Measurements from ENCODE around the gene IMPDH2.

DNA sequence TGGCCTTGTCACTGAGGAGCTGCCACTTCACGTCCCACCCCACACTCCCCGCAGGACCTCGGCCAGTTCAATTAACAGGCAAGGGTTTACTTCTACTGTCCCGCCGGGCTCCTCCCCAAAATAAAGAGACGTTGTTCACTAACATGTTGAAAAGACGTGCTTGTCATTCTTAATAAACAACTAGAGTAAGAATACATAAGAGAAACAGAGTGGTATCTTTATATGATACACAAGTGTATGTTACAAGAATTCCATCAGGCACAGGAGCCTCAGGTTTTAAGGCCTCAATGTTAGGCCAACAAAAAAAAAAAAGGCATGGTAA, 326 bp upstream of the IMPDH2 start:
- TF ChIP-seq, protein P1, sequence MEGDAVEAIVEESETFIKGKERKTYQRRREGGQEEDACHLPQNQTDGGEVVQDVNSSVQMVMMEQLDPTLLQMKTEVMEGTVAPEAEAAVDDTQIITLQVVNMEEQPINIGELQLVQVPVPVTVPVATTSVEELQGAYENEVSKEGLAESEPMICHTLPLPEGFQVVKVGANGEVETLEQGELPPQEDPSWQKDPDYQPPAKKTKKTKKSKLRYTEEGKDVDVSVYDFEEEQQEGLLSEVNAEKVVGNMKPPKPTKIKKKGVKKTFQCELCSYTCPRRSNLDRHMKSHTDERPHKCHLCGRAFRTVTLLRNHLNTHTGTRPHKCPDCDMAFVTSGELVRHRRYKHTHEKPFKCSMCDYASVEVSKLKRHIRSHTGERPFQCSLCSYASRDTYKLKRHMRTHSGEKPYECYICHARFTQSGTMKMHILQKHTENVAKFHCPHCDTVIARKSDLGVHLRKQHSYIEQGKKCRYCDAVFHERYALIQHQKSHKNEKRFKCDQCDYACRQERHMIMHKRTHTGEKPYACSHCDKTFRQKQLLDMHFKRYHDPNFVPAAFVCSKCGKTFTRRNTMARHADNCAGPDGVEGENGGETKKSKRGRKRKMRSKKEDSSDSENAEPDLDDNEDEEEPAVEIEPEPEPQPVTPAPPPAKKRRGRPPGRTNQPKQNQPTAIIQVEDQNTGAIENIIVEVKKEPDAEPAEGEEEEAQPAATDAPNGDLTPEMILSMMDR (IDR thresholded peaks at IDR 0.05 in 4 of 5, conservative IDR thresholded peaks at IDR 0.05 in 1 of 5): no peak
- TF ChIP-seq POLR2A (IDR thresholded peaks at IDR 0.05): no peak

Measured in gastrocnemius medialis (tissue), 4 donors.